HG02885 (cell line): ENCODE measurements around the gene SIRT2.
A peak's percentile ranks its signal among the peaks of the same experiment; 100 is the strongest.
"Not testable (repeated sequence)": the region's sequence is repeated elsewhere in the genome, so short reads cannot be mapped to it uniquely, and the experiment has no call there.

Experiments used
- ATAC-seq: cut with Tn5 transposase; IDR thresholded peaks from one replicate; pipeline ENCODE4 v1.9.1; 2021; ENCODE audit warnings: mild to moderate bottlenecking; ENCODE audit not compliant: unreplicated experiment, poor library complexity

Gene SIRT2

DNA sequence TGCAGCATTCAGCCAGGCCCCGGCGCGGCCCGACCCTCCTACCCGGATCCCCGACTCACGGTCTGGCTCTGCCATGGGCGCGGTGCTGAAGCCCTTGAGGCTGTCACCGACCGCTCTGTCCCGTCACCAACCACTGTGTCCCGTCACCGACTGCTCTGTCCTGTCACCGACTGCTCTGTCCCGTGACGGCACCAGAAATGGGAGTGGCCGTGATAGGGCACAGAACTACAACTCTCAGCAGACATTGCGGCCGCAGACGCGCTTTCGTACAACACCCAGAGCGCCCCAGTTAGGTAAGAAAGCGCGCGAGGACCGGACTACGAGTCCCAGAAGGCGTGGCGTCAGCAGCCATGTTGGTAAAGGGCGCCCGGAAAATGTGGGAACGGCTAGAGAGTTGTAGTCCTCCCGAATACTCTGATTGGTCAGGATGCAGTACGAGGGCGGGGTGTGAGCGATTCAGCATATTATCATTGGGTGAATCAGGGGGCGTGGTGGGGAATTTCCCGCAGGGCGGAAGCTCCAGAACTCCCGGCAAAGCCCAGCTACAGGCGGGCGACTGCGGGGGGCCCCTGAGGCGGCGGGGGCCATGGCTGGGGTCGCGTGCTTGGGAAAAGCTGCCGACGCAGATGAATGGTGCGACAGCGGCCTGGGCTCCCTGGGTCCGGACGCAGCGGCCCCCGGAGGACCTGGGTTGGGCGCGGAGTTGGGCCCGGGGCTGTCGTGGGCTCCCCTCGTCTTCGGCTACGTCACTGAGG, at the start of gene SIRT2, which contains the start of gene NFKBIB:
SIRT2 (minus strand) TSS at position 172 of the 755 bp plus-strand sequence; CDS start at position 75, 97 bp downstream.
NFKBIB (plus strand) TSS at position 523 of the 755 bp plus-strand sequence; CDS start at position 587, 64 bp downstream.
- ATAC-seq = peak; percentile 91

DNA sequence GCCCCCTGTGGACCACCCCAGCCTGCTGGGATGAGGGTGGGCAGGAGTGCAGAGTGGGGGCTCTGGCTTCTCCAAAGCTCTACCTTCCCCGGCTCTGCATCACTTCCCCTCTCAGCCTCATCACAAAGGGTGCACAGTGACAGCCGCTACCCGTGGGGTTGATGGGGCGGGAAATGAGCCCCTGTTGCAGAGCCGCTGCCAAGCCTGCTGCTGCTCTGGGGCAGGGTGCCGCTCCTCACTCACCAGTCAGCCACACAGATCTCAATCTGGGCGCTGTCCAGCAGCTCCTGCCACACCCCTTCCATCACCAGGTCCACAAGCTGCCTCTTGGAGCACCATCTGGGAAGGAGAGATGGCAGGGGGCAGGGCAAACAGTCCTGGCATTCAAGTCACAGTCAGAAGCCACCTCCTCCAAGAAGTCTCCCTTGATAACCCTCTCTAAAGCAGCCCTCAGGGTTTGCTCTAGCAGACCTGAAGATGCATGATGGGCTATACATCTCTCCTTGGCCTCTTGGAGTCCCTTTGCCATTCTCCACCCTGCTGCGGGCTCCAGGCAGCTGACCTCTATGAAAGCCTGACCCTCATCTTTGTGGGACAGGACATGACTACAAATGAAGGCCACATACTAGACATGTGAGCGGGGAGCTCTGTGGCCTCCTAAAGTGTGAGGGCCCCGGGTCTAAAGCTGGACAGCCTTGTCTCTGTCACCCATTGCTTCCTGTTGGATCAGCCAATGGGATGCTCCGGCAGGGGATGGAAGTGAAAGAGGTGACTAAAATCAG, 47.0 kb upstream of the SIRT2 start:
- ATAC-seq = no peak

DNA sequence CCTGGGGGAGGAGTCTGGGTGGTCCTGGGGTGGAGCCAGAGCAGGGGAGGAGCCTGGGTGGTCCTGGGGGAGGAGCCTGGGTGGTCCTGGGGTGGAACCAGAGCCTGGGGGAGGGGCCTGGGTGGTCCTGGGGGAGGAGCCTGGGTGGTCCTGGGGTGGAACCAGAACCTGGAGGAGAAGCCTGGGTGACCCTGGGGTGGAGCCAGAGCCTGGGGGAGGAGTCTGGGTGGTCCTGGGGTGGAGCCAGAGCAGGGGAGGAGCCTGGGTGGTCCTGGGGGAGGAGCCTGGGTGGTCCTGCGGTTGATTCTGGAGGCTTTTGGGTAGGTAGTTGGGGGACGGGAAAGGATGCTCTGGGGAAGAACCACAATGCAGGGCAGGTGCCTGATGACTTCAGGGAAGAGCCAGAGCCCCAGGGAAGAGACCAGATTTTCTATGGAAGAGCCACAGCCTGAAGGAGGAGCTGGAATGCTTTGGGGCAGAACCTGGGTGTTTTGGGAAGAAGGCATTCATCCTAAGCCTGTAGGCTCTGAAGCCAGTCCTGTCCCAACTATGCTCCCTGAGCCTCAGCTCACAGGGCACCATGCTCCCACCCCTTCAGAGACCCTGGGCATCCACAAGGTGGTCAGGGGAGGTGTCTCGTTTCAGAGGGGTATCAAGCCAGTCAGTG, 46.3 kb upstream of the SIRT2 start:
- no peak for ATAC-seq

DNA sequence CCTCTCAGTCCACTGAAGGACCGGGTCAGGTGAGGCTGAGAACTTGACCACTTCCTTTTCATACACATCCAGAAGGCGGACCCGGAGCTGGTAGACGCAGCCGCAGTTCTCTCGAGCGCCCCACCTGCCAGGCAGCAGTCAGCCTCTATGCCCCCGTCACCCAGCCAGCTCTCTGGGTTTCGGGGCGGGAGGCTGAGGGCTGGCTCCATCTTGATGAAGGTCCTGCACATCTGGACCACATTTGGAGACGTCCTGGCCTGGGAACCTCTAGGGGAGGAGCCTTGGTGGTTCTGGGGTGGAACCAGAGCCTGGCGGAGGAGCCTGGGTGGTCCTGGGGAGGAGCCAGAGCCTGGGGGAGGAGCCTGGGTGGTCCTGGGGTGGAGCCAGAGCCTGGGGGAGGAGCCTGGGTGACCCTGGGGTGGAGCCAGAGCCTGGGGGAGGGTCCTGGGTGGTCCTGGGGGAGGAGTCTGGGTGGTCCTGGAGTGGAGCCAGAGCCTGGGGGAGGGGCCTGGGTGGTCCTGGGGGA, 45.6 kb upstream of the SIRT2 start:
- no peak for ATAC-seq

DNA sequence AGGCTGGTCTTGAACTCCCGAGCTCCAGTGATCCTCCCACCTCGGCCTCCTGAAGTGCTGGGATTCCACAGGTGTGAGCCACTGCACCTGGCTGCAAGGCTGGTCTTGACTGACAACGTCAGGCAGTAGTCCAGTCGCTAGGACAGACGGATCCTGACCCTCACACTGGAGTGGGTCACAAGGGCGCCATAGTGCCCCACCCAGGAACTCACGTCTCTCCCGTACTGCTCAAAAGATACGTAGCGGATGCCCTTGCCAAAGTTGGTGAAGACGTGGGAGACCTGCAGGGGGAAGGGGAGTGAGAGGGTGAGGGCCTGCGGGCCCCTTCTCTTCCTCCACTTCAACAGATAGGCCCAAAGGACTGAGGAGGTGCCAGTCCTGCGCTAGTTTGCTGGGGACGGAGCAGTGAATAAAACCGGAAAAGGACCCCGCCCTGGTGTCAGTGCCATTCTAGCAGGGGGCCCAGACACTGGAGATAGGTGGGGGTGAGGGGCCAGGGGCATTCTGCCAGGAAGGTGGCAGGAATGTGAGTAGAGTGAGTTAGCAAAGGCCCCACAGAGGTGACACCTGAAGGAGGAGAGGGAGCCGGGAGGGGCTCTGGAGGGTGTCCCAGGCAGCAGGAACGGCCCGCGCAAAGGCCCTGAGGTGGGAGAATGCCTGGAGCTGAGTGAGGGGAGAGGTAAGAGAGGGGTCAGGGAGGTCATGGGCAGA, 43.2 kb upstream of the SIRT2 start:
- no peak for ATAC-seq

DNA sequence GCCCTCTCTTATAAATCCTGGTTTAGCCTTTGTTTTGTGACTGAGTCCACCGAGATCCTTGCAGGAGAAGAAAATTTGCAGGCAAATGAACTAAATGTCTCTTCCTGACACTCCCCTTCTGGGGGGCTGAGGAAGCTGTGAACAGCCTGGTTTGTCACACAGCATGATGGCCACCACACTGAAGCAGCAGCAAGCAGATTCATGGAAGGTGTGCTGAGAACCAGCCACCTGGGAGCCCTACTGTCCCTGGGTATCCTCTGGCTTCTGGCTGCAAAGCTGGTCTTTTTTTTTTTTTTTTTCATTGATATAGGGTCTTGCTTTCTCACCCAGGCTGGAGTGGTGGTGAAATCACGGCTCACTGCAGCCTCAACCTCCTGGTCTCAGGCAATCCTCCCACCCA, 42.6 kb upstream of the SIRT2 start:
- ATAC-seq = no peak

DNA sequence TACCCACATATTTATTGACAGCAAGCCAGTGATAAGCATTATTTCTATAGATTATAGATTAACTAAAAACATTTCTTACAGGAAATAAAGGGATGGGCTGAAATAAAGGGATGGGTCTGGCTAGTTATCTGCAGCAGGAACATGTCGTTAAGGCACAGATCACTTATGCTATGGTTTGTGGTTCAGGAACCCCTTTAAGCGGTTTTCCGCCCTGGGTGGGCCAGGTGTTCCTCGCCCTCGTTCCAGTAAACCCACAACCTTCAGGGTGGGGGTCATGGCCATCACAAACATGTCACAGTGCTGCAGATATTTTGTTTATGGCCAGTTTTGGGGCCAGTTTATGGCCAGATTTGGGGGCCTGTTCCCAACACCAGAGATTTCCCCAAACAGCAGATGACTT, 42.0 kb upstream of the SIRT2 start:
- ATAC-seq = not testable (repeated sequence)

DNA sequence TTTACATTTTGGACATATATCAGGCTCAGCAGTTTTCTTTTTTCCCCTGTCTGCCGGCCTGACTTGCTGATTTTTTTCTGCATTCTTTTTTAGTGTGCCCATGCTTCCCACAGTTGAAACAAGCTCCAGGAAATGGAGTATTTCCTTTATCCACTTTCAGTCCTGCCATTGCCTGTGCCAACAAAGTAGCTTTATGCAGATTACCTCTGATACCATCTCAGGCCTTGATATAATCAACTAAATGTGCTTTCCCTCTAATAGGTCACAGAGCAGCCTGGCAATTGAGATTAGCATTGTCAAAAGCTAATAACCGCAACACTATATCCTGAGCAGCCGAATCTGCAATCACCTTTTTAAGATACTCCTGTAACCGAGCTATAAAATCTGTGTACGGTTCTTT, 40.5 kb upstream of the SIRT2 start:
- no peak for ATAC-seq

DNA sequence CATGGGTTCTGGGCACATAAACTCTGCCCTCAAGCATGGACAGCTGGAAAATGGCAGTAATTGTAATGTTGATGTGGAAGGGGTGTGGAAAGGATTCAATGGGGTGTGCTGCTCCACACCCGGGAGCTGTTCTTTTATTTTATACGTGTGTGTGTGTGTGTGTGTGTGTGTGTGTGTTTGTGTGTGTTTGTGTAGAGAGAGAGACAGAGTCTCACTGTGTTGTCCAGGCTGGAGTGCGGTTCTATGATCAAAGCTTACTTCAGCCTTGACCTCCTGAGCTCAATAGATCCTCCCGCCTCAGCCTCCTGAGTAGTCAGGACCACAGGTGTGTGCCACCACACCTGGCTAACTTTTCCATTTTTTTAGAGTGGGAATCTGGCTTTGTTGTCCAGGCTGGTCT, 34.1 kb upstream of the SIRT2 start:
- ATAC-seq = no peak

DNA sequence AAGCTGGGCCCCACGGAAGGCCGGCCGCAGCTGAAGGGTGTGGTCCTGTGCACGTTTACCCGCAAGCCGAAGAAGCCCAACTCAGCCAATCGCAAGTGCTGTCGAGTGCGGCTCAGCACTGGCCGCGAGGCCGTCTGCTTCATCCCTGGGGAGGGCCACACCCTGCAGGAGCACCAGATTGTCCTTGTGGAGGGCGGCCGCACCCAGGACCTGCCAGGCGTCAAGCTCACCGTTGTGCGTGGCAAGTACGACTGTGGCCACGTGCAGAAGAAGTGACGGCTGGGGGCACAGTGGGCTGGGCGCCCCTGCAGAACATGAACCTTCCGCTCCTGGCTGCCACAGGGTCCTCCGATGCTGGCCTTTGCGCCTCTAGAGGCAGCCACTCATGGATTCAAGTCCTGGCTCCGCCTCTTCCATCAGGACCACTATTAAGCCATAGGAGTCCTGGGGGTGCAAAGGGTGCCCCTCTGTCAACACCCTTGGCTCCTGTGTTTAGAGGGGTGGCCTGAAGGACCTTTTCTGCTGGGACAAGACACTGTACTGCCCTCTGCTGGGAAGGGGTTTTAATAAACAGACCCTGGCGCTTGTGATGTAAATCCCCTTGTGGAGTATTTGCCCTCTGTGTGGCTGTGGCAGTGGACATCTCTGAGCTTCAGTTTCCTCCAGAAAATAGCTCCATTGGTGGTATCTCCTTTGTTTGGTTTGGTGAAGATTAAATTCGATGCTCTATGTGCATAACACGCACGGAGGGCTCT, 33.2 kb upstream of the SIRT2 start:
- no peak for ATAC-seq

DNA sequence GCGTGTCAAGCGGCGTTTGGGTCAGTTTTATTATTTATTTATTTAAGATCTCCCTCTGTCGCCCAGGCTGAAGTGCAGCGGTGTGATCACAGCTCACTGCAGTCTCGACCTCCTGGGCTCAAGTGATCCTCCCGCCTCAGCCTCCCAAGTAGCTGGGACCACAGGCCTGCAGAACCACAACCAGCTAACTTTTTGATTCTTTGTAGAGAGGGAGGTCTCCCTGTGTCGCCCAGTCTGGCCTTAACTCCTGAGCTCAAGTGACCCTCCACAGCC, 32.0 kb upstream of the SIRT2 start:
- ATAC-seq = no peak

DNA sequence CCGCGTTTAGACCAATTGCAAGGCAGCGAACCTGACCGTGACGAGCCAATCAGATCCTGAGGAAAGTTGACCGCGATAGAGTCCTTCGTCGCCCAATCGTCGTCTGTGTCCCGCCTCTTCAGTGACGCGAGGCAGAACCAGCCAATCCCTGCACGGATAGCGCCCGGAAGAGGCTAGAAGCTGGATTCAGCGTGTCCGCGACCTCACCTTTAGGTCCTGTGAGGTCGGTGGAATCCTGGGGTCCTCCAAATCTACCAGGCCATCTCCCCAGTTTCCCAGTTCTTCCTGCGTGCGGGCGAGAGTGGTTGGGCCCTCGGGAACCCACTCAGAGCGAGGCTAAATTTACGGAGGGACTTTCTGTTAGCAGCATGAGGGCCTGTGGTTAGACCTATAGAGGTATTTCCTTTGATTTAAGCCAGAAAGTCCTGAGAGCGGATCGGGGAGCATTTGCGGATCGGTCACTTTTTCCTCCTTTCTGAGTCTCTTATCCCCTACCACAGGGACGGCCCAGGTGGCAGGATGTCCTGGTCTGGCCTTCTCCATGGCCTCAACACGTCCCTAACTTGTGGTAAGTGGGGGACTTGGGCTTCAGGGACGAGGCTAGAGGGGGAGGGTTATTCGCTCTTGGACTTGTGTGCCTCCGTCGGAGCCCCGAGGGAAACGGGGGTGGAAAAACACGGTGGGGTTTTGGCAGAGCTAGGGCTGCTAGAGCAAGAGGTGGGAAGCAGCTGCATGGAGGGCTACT, 31.5 kb upstream of the SIRT2 start, which contains the start of gene MRPS12:
MRPS12 (plus strand) TSS at position 169 of the 745 bp plus-strand sequence; CDS start at position 520, 351 bp downstream.
- peak; percentile 92 for ATAC-seq

DNA sequence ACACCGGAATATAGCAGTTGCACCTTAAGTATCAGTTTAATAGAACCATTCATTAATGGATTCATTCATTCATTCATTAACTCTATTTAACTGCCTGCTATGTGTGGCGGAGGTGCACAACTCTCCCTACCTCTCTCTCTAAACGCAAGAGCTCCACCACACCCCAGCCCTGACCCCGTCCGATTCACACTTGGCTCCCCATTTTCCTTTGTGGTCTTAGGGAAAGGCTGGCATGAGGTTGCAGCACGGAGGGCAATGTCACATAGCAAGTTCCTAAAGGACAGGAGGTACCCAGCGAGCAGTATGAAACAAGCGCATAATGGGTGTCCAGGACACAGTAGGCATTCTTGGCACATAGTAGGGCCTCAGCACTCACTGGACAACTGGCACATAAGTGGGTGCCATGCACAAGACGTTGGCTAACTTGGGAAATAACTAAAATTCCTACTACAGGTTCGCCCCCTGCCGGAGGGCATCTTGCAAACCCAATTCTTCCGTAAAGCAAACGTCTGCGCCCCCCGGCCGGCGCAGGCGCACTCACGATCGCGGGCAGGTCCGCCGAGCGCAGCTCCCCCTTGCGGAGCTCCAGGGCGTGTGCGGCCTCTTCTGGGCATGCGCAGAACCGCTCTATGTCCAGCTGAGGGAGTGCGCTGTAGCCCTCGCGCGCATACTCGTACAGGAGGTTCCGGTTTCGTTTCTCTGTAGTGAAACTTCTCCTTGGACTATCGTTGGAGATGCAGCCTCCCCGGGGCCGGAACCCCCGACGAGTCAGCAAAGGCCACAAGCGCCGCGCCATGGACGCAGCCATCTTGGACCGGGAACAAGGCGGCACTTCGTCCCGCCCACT, 30.7 kb upstream of the SIRT2 start, which contains the start of gene SARS2:
SARS2 (minus strand) TSS at position 835 of the 847 bp plus-strand sequence; CDS start at position 808, 27 bp downstream.
- ATAC-seq = peak; percentile 75

DNA sequence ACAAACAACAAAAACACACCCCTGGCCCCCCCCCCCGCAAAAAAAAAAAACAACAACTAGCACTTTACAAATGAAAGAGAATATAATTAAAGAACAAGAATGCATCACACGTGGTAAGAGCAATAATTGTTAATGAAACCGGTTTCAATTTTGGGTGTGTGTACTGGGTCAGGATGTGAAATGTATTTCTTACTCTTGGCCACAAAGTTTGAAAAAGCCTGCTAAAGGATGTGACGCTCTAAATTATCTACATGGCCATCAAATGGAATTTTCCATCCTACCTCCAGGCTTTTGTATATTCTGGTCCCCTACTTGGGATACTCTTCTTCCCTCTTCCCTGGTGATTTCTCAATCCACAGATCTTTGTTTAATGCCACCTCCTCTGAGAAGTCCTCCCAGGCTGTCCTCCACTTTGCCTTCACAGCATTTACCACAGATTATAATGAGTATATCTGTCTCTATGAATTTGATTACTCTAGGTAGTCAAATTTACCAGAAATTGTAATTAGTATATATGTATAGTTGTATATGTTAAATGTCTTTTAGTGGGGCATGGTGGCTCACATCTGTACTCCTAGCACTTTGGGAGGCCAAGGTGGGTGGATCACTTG, 29.1 kb upstream of the SIRT2 start:
- no peak for ATAC-seq

DNA sequence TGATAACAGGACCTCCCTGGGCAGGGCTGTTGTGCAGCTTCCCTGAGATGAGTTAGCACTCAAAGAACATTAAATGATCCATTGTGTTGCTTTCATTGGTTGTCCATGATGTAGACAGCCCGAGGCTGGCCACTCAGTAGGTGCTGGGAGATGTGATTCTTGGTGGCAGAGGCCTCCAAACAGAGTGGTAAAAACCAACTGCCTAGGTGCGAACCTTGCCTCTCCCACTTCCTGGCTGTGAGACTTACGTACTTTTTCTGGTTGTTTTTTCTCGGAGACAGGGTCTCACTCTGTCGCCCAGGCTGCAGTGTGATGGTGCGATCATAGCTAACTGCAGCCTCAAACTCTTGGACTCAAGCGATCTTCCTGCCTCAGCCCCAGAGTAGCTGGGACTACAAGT, 25.0 kb upstream of the SIRT2 start:
- no peak for ATAC-seq

DNA sequence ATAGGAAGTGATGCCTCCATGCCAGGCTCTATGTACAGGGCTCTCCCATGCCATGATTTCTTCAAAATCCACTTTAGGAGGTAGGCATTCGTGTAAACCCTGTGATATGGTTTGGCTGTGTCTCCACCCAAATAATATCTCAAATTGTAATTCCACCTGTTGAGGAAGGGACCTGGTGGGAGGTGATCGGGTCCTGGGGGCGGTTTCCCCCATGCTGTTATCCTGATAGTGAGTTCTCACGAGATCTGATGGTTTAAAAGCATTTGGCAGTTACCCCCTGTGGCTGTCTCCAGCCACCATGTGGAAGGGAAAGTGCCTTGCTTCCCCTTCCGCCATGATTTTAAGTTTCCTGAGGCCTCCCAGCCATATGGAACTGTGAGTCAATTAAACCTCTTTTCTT, 23.1 kb upstream of the SIRT2 start:
- ATAC-seq = no peak
